ENCODE data around the gene LOXL3. TPM values are rescaled to one million over a fixed set of nuclear protein-coding genes. Genes with fewer than 3 reads are reported as not detected.

LOXL3 gene
- total RNA-seq, 3 donors from 2014 or later (not counting 1 experiment from before 2014, with no cell fraction given), result 0.43 to 2.0 (median 0.93) TPM

GRCh38 chr2:74507145-74507925 lies 46.4 kb downstream of the LOXL3 start, which contains the start of gene PCGF1:
Gene PCGF1, minus strand, starts transcription at chr2:74507695. Its CDS starts 27 bp downstream, at chr2:74507668.
- H3K27ac ChIP-seq (ENCODE audit: low read length), result peak within 1 kb of the TSS; percentile 97
- no peak for TF ChIP-seq CTCF (IDR thresholded peaks at IDR 0.05)
- H3K27me3 ChIP-seq (ENCODE audit: control insufficient read depth, insufficient read depth, low read length), result peaks cover 12% of the 10 kb centered on the region
- peak within 1 kb of the TSS; percentile 100 for H3K4me3 Mint-ChIP-seq
- peak within 1 kb of the TSS; percentile 100 for H3K27ac Mint-ChIP-seq
- no peaks in the 10 kb centered on the region for H3K9me3 Mint-ChIP-seq
- 1% methylated on average over 52 of the region's 56 CpGs for WGBS (ENCODE audit: insufficient coverage)
- intact Hi-C loops (cut with micrococcal nuclease), result loop anchor here (1.0 kb wide), 3 partner anchors 22 to 49 kb away; partner anchors contain the start of genes AUP1, HTRA2, TTC31 and WBP1
- ATAC-seq (peak; percentile 88 to 97 (median 91)), DNase-seq (peak; percentile 99)
- H3K4me3 ChIP-seq (ENCODE audit: low read length), result peak within 1 kb of the TSS; percentile 86
- H3K4me1 Mint-ChIP-seq, result peaks cover 38 to 59% of the 10 kb centered on the region in 2 donors
- H3K36me3 Mint-ChIP-seq, result no peaks in the 10 kb centered on the region
- H3K9me3 ChIP-seq (ENCODE audit: control insufficient read depth, insufficient read depth, low read length), result no peaks in the 10 kb centered on the region
- peaks cover 7% of the 10 kb centered on the region for H3K36me3 ChIP-seq (ENCODE audit: control insufficient read depth, insufficient read depth, low read length)
- H3K4me1 ChIP-seq (ENCODE audit: control insufficient read depth, insufficient read depth, low read length), result peaks cover 46% of the 10 kb centered on the region
- peaks cover 19 to 28% of the 10 kb centered on the region in 2 donors for H3K27me3 Mint-ChIP-seq (ENCODE audit: low read depth in 2 of 2)

- H3K4me1 ChIP-seq (ENCODE audit: control insufficient read depth, insufficient read depth, low read length), result peaks cover 52% of the 10 kb centered on the region
- peak overlapping the region in 1 of 2 donors; percentile 90 for H3K27ac Mint-ChIP-seq
- H3K4me1 Mint-ChIP-seq, result peaks cover 46 to 69% of the 10 kb centered on the region in 2 donors
- no peaks in the 10 kb centered on the region for H3K9me3 Mint-ChIP-seq
- peak overlapping the region; percentile 80 for H3K4me3 Mint-ChIP-seq
- H3K36me3 ChIP-seq (ENCODE audit: control insufficient read depth, insufficient read depth, low read length), result peaks cover 7% of the 10 kb centered on the region
- H3K27me3 Mint-ChIP-seq (ENCODE audit: low read depth in 2 of 2), result peaks cover 5 to 14% of the 10 kb centered on the region in 2 donors
- WGBS (ENCODE audit: insufficient coverage), result 98% methylated on average over 11 of the region's 14 CpGs
- H3K36me3 Mint-ChIP-seq, result no peaks in the 10 kb centered on the region
- H3K9me3 ChIP-seq (ENCODE audit: control insufficient read depth, insufficient read depth, low read length), result no peaks in the 10 kb centered on the region
- TF ChIP-seq CTCF (IDR thresholded peaks at IDR 0.05), result no peak
- H3K27me3 ChIP-seq (ENCODE audit: control insufficient read depth, insufficient read depth, low read length), result peaks cover 4% of the 10 kb centered on the region
- H3K4me3 ChIP-seq (ENCODE audit: low read length), result no peak overlapping the region
- ATAC-seq (no peak), DNase-seq (no peak)
- no peak overlapping the region for H3K27ac ChIP-seq (ENCODE audit: low read length)
- intact Hi-C loops (cut with micrococcal nuclease), result no loop called here
Measured at GRCh38 chr2:74505448-74506246, 48.1 kb downstream of the LOXL3 start.

GRCh38 chr2:74504591-74504990 lies 49.2 kb downstream of the LOXL3 start:
- H3K9me3 Mint-ChIP-seq, result no peaks in the 10 kb centered on the region
- peaks cover 0 to 9% of the 10 kb centered on the region in 2 donors for H3K27me3 Mint-ChIP-seq (ENCODE audit: low read depth in 2 of 2)
- no peak for ATAC-seq
- no peaks in the 10 kb centered on the region for H3K9me3 ChIP-seq (ENCODE audit: control insufficient read depth, insufficient read depth, low read length)
- peaks cover 7% of the 10 kb centered on the region for H3K36me3 ChIP-seq (ENCODE audit: control insufficient read depth, insufficient read depth, low read length)
- intact Hi-C loops (cut with micrococcal nuclease), result no loop called here
- H3K36me3 Mint-ChIP-seq, result no peaks in the 10 kb centered on the region
- H3K27ac ChIP-seq (ENCODE audit: low read length), result no peak overlapping the region
- WGBS (ENCODE audit: insufficient coverage), result 88% methylated on average over 1 of the region's 3 CpGs
- H3K4me3 Mint-ChIP-seq, result peak overlapping the region; percentile 80
- peaks cover 58% of the 10 kb centered on the region for H3K4me1 ChIP-seq (ENCODE audit: control insufficient read depth, insufficient read depth, low read length)
- no peak for TF ChIP-seq CTCF (IDR thresholded peaks at IDR 0.05)
- H3K4me3 ChIP-seq (ENCODE audit: low read length), result no peak overlapping the region
- DNase-seq, result no peak
- peak overlapping the region; percentile 84 to 90 for H3K27ac Mint-ChIP-seq
- peaks cover 46 to 74% of the 10 kb centered on the region in 2 donors for H3K4me1 Mint-ChIP-seq
- peaks cover 5% of the 10 kb centered on the region for H3K27me3 ChIP-seq (ENCODE audit: control insufficient read depth, insufficient read depth, low read length)

Data from natural killer cell (primary cell).